Dendritic cell treated with granulocyte-macrophage colony-stimulating factor and Interleukin-4, amounts not matched to agents 40 ng/mL and 50 ng/mL, for 4 days (primary cell): ENCODE measurements around the gene GPER1.
"Not testable (repeated sequence)": the region's sequence is repeated elsewhere in the genome, so short reads cannot be mapped to it uniquely, and the experiment has no call there.

Source experiments
- H3K27ac Mint-ChIP-seq: one replicate; pipeline ENCODE4 v1.8.0; 2022; ENCODE audit warnings: mild to moderate bottlenecking, mixed read lengths
- H3K27me3 Mint-ChIP-seq: one replicate; pipeline ENCODE4 v1.8.0; 2022; ENCODE audit warnings: mild to moderate bottlenecking, mixed read lengths
- H3K36me3 Mint-ChIP-seq: one replicate; pipeline ENCODE4 v1.8.0; 2022; ENCODE audit warnings: low read depth, mixed read lengths
- H3K4me1 Mint-ChIP-seq: one replicate; pipeline ENCODE4 v1.8.0; 2022; ENCODE audit warnings: low read depth, mixed read lengths
- H3K4me3 Mint-ChIP-seq: one replicate; pipeline ENCODE4 v1.8.0; 2022; ENCODE audit warnings: mild to moderate bottlenecking, moderate library complexity, mixed read lengths
- H3K9me3 Mint-ChIP-seq: one replicate; pipeline ENCODE4 v1.8.0; 2022; ENCODE audit warnings: mixed read lengths
- intact Hi-C: fragments of 100-400 bp; cut with micrococcal nuclease; formaldehyde crosslinking; loops from one replicate; pipeline ENCODE4 v1.15.0; 2022

Gene GPER1

DNA sequence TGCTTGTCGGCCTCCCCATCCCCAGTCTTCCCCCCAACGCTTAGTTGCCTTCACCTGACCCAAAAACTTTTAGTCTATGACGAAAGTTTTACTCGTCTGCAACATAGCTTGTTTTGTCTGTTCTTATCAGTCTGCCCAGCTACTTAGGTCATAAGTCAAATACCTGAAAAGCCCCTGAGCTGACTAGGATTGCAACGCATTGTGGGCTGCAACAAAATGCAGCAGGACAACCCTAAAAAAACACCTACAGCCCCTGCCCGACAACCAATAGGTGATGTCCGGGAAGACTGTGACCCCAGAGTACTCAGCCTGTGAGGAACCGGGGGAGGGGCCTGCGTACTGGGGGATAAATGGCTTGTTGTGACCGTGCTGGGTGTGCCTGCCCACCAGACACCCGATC, 19.3 kb upstream of the GPER1 start:
- Mint-ChIP-seq H3K27ac (no peak overlapping the region), H3K36me3 (no peaks in the 10 kb centered on the region), H3K9me3 (no peaks in the 10 kb centered on the region), H3K4me3 (no peak overlapping the region), H3K4me1 (peaks cover 16% of the 10 kb centered on the region), H3K27me3 (peaks cover 51% of the 10 kb centered on the region)
- intact Hi-C loops = loop anchor here (10.0 kb wide), 1 partner anchor 144 kb away; no protein-coding TSS in a partner anchor

DNA sequence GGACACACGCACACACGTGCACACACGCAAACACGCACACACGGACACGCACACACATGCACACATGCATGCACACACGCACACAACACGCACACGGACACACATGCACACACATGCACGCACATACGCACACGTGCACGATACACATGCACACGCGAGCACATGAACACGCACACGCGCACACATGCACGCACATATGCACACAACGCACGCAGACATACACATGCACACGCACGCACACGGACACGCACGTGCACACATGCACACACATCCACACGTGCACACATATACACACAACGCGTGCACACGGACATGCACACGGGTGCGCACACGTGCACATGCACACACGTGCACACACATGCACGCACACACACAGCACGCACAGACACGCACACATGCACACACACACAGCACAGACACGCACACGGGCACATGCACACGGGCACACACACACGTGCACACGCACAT, 17.3 kb upstream of the GPER1 start:
- Mint-ChIP-seq H3K27ac (no peak overlapping the region), H3K9me3 (no peaks in the 10 kb centered on the region), H3K36me3 (no peaks in the 10 kb centered on the region), H3K4me3 (no peak overlapping the region), H3K4me1 (peaks cover 12% of the 10 kb centered on the region), H3K27me3 (peaks cover 35% of the 10 kb centered on the region)
- intact Hi-C loops = no loop called here

DNA sequence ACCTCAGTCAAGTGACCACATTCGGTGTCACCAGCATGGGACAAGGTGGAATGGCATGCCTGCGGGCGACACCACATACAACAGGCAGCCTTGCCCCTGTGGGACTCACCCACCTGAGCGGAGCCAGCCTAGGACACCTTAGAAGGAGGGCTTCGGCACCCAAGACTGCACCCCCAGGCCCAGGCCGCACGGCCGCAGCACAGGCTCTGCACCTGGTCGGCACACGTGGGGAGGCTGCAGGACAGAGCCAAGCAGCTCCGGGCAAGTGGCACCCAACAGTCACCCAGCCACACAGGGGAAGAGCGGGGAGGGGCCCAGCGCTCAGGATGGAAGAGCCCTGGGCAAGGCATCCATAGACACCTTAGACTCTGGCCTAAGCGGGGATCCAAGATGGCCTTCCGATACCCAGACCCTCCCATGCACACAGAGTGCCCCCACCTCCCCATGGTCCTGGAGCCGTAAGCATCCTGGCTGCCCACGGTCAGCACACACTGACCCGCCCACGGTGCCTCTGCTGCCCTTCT, 16.1 kb upstream of the GPER1 start:
- H3K4me1 Mint-ChIP-seq = peaks cover 7% of the 10 kb centered on the region
- H3K4me3 Mint-ChIP-seq = no peak overlapping the region
- no peaks in the 10 kb centered on the region for H3K9me3 Mint-ChIP-seq
- H3K27me3 Mint-ChIP-seq = peaks cover 23% of the 10 kb centered on the region
- H3K36me3 Mint-ChIP-seq = no peaks in the 10 kb centered on the region
- intact Hi-C loops = no loop called here
- no peak overlapping the region for H3K27ac Mint-ChIP-seq

DNA sequence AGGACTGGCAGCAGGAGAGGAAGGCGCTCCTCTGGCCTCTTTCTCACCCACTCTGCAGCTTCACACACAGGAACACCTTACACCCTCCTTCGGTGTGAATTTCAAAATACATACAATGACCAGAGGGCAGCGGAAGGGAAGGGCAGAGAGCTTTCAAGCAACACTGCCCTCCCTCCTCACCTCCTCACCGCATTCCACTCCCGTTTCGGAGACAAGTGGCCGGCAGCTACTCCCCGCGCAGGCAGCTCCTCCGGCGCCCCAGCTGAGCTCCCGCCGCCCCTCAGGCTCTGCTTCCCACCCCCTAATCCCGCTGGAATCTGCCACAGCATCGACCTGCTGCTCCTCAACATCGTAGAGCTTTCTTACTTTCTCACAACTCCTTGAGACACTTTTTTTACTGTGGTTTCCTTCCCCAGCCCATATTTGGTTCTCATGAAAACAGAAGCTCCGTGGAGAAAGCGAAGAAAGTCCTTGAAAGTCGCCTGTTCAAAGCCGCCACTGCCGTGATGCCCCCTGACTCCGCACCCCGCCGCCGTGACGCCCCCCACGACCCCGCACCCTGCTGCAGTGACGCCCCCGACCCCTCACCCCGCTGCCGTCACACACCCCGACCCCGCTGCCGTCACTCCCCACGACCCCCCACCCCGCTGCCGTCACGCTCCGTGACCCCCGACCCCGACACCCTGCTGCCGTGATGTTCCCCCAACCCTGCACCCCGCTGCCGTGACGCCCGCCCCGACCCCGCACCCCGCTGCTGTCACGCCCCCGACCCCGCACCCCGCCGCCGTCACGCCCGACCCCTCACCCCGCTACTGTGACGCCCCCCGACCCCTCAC, 14.6 kb upstream of the GPER1 start:
- no peaks in the 10 kb centered on the region for H3K9me3 Mint-ChIP-seq
- H3K4me1 Mint-ChIP-seq = peaks cover 7% of the 10 kb centered on the region
- H3K36me3 Mint-ChIP-seq = no peaks in the 10 kb centered on the region
- peaks cover 19% of the 10 kb centered on the region for H3K27me3 Mint-ChIP-seq
- intact Hi-C loops = no loop called here
- no peak overlapping the region for H3K4me3 Mint-ChIP-seq
- H3K27ac Mint-ChIP-seq = no peak overlapping the region

DNA sequence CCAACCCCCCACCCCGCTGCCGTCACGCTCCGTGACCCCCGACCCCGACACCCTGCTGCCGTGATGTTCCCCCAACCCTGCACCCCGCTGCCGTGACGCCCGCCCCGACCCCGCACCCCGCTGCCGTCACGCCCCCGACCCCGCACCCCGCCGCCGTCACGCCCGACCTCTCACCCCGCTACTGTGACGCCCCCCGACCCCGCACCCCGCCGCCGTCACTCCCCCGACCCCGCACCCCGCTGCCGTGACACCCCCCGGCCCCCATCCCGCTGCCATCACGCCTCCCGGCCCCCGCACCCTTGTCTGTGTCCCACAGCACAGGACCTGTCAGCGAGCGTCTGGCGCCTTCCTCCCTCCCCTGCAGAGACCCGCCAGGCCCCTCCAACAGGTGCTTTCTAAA, 13.9 kb upstream of the GPER1 start:
- H3K4me3 Mint-ChIP-seq, H3K36me3 Mint-ChIP-seq, H3K27ac Mint-ChIP-seq, H3K4me1 Mint-ChIP-seq, H3K9me3 Mint-ChIP-seq, intact Hi-C loops: not testable (repeated sequence)
- peaks cover 17% of the 10 kb centered on the region for H3K27me3 Mint-ChIP-seq

DNA sequence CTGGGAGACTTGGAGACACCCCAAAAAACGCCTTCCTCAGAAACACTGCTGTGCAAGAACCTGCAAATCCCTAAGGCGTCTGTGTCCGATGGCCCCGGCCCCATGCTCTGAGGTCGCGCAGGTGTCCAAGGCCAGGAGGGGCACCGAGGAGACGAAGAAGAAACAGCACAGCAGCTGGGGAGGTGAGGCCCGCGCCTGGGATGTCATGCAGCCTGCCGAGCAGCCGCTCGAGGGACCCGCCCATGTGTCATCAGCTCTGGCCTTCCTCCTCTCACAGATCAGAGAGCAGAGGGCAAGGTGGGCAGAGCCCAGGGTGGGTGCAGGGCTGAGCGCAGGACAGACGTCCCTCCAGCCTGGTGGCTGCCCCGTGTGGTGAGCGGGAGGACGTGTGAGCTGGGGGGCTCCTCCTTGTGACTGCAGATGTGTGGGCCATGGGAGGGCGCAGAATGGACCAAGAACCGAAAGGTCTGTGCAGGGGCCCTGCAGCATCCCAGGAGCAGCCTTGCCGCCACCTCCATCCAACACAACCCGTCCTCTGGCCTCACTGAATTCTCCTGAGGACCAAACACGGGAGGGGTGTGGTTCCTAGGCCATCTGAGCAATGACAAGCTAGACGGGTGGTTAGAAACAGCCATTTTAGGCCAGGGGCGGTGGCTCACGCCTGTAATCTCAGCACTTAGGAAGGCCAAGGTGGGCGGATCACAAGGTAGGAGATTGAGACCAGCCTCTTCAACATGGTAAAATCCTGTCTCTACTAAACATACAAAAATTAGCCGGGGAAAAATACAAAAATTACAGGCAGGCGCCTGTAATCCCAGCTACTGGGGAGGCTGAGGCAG, 13.1 kb upstream of the GPER1 start:
- intact Hi-C loops = no loop called here
- H3K36me3 Mint-ChIP-seq = no peaks in the 10 kb centered on the region
- H3K4me1 Mint-ChIP-seq = peaks cover 7% of the 10 kb centered on the region
- H3K9me3 Mint-ChIP-seq = no peaks in the 10 kb centered on the region
- H3K27me3 Mint-ChIP-seq = peaks cover 17% of the 10 kb centered on the region
- H3K27ac Mint-ChIP-seq = no peak overlapping the region
- no peak overlapping the region for H3K4me3 Mint-ChIP-seq

DNA sequence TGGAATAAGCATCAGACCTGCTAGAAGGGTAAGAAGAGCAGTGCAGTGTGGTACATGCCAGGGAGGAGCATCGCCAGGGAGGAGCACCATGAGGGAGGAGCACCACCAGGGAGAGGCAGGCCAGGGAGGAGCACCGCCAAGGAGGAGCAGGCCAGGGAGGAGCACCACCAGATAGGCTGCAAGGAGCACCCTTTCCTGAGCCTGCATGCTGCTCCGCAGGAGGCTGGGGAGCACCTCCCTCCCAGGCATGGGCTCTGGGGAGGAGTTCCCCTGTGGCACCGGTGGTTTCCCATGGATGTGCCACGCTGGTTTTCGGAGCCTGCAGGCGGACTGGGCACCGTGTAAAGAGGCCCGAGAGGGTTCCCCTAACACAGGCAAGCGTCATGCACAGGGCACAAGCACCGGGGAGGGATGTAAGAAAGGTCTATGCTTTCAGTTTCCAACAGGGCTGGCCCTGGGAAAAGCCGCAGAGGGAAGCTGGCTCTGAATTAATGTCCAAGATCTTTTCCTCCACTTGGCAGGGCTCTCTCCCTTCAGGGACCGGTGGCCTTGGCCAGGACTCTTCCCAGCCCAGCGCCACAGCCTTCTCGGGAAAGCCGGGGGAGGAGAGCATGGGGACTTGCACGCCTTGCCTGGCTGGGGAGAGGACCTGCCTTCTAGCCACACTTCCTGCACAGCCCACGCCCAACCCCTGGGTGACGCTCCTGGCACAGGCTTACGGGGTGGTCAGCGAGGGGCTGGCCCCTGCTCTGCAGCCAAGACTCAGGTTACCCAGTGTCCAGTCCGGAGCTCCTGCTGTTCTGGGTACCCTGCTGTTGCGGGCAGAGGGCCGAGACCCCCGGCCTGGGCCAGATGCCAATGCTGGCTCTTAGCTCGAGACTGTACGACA, 11.5 kb upstream of the GPER1 start:
- Mint-ChIP-seq H3K27me3 (peaks cover 17% of the 10 kb centered on the region), H3K27ac (no peak overlapping the region), H3K4me3 (no peak overlapping the region), H3K36me3 (no peaks in the 10 kb centered on the region), H3K4me1 (peaks cover 7% of the 10 kb centered on the region), H3K9me3 (no peaks in the 10 kb centered on the region)
- intact Hi-C loops = no loop called here

DNA sequence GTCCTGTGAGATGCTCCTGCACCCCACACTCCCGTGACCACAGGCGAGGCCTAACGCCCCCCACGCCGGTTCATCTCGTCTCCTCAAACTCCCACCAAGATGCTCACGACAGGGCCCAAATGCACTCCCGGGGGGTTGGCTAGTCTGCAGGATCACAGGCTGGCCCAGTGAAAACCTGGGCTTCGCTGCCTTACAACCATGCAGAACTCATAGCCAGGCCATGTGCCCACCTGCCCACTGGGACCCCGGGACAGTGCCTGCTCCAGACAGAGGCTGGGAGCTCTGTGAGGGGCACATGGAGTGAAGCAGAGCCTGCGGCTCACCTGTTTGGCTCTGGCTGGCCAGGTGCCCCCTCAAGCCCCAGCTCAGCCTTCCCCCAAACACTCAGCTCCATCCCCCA, 9.4 kb upstream of the GPER1 start:
- Mint-ChIP-seq H3K4me3 (no peak overlapping the region), H3K27me3 (peaks cover 4% of the 10 kb centered on the region), H3K9me3 (no peaks in the 10 kb centered on the region), H3K4me1 (peaks cover under 1% of the 10 kb centered on the region), H3K36me3 (no peaks in the 10 kb centered on the region), H3K27ac (no peak overlapping the region)
- intact Hi-C loops = no loop called here

DNA sequence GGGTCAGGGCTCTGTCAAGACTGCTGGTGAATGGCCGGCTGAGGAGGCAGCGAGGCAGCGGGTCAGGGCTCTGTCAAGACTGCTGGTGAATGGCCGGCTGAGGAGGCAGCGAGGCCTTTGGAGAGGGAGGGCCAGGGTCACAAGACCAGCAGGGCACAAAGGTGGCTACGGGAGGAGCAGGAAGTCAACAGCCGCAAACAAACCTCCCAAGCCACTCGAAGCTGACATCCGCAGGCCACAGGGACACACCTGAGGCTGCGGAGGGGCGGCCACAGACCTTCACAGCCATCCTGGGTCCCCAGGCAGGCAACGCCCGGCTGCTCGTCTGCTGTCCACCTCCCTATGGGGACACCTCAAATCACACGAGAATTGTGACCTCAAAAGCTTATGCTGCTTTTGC, 8.9 kb upstream of the GPER1 start:
- intact Hi-C loops = no loop called here
- Mint-ChIP-seq H3K4me3 (no peak overlapping the region), H3K36me3 (no peaks in the 10 kb centered on the region)

DNA sequence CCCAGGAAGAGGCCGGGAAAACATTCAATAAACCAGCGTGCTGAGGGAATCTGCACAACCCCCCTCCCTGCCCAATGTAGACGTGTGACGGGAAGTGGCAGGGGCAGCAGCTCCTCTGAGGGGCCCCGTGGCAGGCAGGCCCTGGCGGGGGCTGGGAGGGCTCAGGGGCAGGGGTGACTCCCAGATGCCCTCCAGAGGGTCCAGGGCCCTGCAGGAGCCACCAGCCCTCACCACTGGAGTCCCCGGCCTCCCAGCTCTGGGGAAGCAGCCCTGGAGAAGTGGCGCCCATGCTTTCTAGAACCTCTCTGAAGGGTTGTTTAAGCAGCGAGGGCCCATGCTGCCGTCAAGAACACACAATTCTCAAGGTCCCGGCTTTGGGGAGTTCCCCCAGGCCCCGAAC, 8.4 kb upstream of the GPER1 start:
- intact Hi-C loops = no loop called here
- Mint-ChIP-seq H3K9me3 (no peaks in the 10 kb centered on the region), H3K27me3 (no peaks in the 10 kb centered on the region), H3K4me3 (no peak overlapping the region), H3K4me1 (no peaks in the 10 kb centered on the region), H3K27ac (no peak overlapping the region), H3K36me3 (no peaks in the 10 kb centered on the region)

More for the DNA sequence above, 8.9 kb upstream of the GPER1 start:
- Mint-ChIP-seq H3K27me3 (peaks cover 4% of the 10 kb centered on the region), H3K27ac (no peak overlapping the region), H3K9me3 (no peaks in the 10 kb centered on the region), H3K4me1 (no peaks in the 10 kb centered on the region)

DNA sequence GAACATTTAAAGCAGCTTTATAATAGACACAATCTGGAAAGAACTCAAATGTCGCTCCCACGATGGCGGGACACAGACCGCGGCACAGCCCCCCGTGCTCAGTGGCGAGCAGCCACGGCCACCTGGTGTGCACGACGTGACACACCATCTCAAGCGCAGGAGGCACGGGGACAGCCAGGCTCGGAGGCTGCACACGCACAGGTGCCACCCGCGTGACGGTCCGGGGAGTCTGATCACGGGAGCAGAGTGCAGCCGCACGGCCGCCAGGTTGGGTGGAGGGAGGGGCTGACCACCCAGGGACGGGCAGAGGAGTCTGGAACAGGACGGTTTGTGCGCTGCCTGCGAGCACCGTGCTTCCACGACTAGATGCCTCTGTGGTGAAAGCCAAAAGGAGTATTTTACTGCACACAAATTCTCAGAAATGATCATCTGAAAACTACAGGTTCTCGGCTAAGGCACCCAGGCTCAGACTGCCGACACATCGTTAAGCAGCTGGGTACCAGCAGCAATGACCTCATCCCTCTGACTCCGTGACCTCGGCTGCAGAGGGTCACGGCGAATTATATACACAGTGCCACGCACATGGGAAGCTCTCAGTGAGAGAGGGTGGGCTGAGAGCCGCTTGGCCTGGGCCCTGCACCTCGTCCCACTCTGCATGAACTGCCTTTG, 7.5 kb upstream of the GPER1 start:
- Mint-ChIP-seq H3K36me3 (no peaks in the 10 kb centered on the region), H3K4me1 (no peaks in the 10 kb centered on the region), H3K27me3 (no peaks in the 10 kb centered on the region), H3K27ac (no peak overlapping the region), H3K9me3 (no peaks in the 10 kb centered on the region), H3K4me3 (no peak overlapping the region)
- intact Hi-C loops = no loop called here

DNA sequence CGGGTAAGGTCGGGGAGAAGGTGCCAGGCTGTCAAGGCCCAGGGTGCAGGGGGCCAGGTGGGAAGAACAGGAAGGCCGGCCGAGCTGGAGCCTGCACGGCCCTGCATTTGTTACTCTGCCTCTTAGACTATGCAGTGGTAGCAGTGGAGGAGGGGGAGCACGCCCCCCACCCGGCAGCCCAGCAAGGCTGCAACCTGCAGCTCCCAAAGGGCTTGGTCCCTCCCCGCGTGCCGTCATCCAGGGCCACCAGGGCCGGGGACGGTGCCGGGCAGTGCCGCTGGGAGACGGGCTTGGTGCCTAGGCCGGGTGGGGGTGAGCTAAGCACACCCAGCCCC, 7.0 kb upstream of the GPER1 start:
- Mint-ChIP-seq H3K4me3 (no peak overlapping the region), H3K9me3 (no peaks in the 10 kb centered on the region), H3K27me3 (no peaks in the 10 kb centered on the region), H3K4me1 (no peaks in the 10 kb centered on the region), H3K36me3 (no peaks in the 10 kb centered on the region), H3K27ac (no peak overlapping the region)
- intact Hi-C loops = no loop called here

DNA sequence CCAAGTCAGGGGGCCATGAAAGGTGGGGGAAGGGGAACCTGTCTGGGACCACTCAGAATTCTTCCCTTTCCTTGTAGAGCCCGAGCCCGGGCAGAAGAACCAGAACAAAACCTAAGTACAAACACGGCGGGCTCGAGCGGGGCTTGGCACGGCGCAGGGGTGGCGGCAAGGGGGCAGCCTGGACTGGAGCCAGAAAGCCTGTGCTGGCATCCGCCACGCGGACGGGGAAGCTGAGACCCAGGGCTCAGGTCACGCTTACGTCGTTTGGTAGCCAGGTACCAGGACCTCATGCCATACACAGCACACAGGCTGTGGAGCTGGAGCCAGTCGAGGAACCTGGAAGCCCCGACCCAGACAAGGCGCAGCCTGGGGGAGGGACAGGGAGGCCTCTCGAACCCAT, 6.6 kb upstream of the GPER1 start:
- Mint-ChIP-seq H3K9me3 (no peaks in the 10 kb centered on the region), H3K4me3 (no peak overlapping the region), H3K27ac (no peak overlapping the region), H3K27me3 (no peaks in the 10 kb centered on the region), H3K4me1 (no peaks in the 10 kb centered on the region), H3K36me3 (no peaks in the 10 kb centered on the region)
- intact Hi-C loops = no loop called here
